Neuronal stem cell (in vitro differentiated cells): ENCODE measurements around the gene MORF4L2.
A peak's percentile ranks its signal among the peaks of the same experiment; 100 is the strongest.
"Not testable (repeated sequence)": the region's sequence is repeated elsewhere in the genome, so short reads cannot be mapped to it uniquely, and the experiment has no call there.

Experiments
- DNase-seq: peaks from one replicate; pipeline ENCODE4 v3.0.0-alpha.2; 2013; ENCODE audit warnings: low spot score
- H2AFZ ChIP-seq: one replicate; pipeline ENCODE4 v1.6.1; 2013; ENCODE audit warnings: mild to moderate bottlenecking, low read length, inconsistent platforms
- H2AK5ac ChIP-seq: 2 replicates; pipeline ENCODE4 v1.6.1; 2013; ENCODE audit warnings: low read depth, mild to moderate bottlenecking, inconsistent platforms, low read length, moderate library complexity, mixed read lengths
- H2BK120ac ChIP-seq: 2 replicates; pipeline ENCODE4 v1.6.1; 2013; ENCODE audit warnings: low read depth, mild to moderate bottlenecking, inconsistent platforms, low read length, moderate library complexity, mixed read lengths
- H2BK12ac ChIP-seq: one replicate; pipeline ENCODE4 v1.6.1; 2013; ENCODE audit warnings: low read length, inconsistent platforms
- H2BK15ac ChIP-seq: 2 replicates; pipeline ENCODE4 v1.6.1; 2013; ENCODE audit warnings: mild to moderate bottlenecking, low read length, inconsistent platforms, mixed read lengths
- H2BK5ac ChIP-seq: one replicate; pipeline ENCODE4 v1.6.1; 2013; ENCODE audit warnings: inconsistent platforms, mild to moderate bottlenecking, low read length, moderate library complexity
- H3K14ac ChIP-seq: one replicate; pipeline ENCODE4 v1.6.1; 2013; ENCODE audit warnings: low read length, inconsistent platforms
- H3K18ac ChIP-seq: 2 replicates; pipeline ENCODE4 v1.6.1; 2013; ENCODE audit warnings: low read length, inconsistent platforms
- H3K23ac ChIP-seq: 2 replicates; pipeline ENCODE4 v1.6.1; 2013; ENCODE audit warnings: low read depth, mild to moderate bottlenecking, mixed read lengths, low read length, inconsistent platforms; ENCODE audit not compliant: poor library complexity
- H3K27ac ChIP-seq: replicated peaks from 3 replicates; pipeline ENCODE4 v1.5.1; 2013; ENCODE audit warnings: low read length, inconsistent platforms
- H3K27me3 ChIP-seq, 3 experiments: 2 replicates each; pipeline ENCODE4 v1.6.1; 2013; ENCODE audit warnings: low read length in 3 of 3, mild to moderate bottlenecking in 2 of 3, inconsistent platforms in 1 of 3, low read depth in 1 of 3, mixed read lengths in 1 of 3, moderate library complexity in 1 of 3; ENCODE audit not compliant: control insufficient read depth in 3 of 3, insufficient read depth in 3 of 3
- H3K36me3 ChIP-seq, 2 donors: replicated peaks in 1 of 2; 2 replicates each; pipeline ENCODE4 v1.6.1; 2013; ENCODE audit warnings: low read length in 2 of 2; ENCODE audit not compliant: control insufficient read depth in 2 of 2, insufficient read depth in 2 of 2
- H3K4ac ChIP-seq: 2 replicates; pipeline ENCODE4 v1.6.1; 2013; ENCODE audit warnings: inconsistent platforms, mild to moderate bottlenecking, low read length, moderate library complexity
- H3K4me1 ChIP-seq, 2 donors: 1 replicate in 1 of 2; 2 replicates in 1 of 2; pipeline ENCODE4 v1.6.1; 2013; ENCODE audit warnings: low read length in 2 of 2, low read depth in 1 of 2; ENCODE audit not compliant: control insufficient read depth in 2 of 2, insufficient read depth in 1 of 2
- H3K4me2 ChIP-seq: one replicate; pipeline ENCODE4 v1.6.1; 2013; ENCODE audit warnings: mild to moderate bottlenecking, low read length, inconsistent platforms; ENCODE audit not compliant: insufficient read depth, poor library complexity, severe bottlenecking
- H3K4me3 ChIP-seq, 2 donors: 2 replicates each; pipeline ENCODE4 v1.5.1; 2013; ENCODE audit warnings: low read length in 2 of 2, mild to moderate bottlenecking in 2 of 2, inconsistent platforms in 1 of 2, moderate library complexity in 1 of 2
- H3K79me1 ChIP-seq: one replicate; pipeline ENCODE4 v1.6.1; 2013; ENCODE audit warnings: low read depth, mild to moderate bottlenecking, inconsistent platforms, low read length, moderate library complexity
- H3K9ac ChIP-seq: one replicate; pipeline ENCODE4 v1.6.1; 2013; ENCODE audit warnings: mild to moderate bottlenecking, low read depth, low read length, inconsistent platforms; ENCODE audit not compliant: poor library complexity
- H3K9me3 ChIP-seq, 2 donors: replicated peaks in 1 of 2; 2 replicates each; pipeline versions ENCODE3 to v1.6.1; 2013; ENCODE audit warnings: low read length in 2 of 2, mild to moderate bottlenecking in 2 of 2, inconsistent platforms in 1 of 2, low read depth in 1 of 2, mixed read lengths in 1 of 2, moderate library complexity in 1 of 2; ENCODE audit not compliant: control insufficient read depth in 2 of 2, insufficient read depth in 1 of 2
- H4K8ac ChIP-seq: one replicate; pipeline ENCODE4 v1.6.1; 2013; ENCODE audit warnings: low read depth, mild to moderate bottlenecking, inconsistent platforms, low read length, moderate library complexity
- H4K91ac ChIP-seq: one replicate; pipeline ENCODE4 v1.6.1; 2013; ENCODE audit warnings: low read length, low read depth, mild to moderate bottlenecking, inconsistent platforms; ENCODE audit not compliant: poor library complexity
- WGBS, 2 donors: extraction: QIAGEN DNeasy Blood & Tissue Kit; methylation state at CpG; one replicate each; pipeline ENCODE4 v1.1.7; 2013; ENCODE audit warnings: missing lambda C conversion rate in 2 of 2, mixed read lengths in 1 of 2; ENCODE audit not compliant: insufficient read length in 2 of 2, insufficient replicate concordance in 1 of 2; ENCODE audit errors: extremely low coverage in 2 of 2; 5-methylcytosine and 5-hydroxymethylcytosine counted together

The MORF4L2 gene

DNA sequence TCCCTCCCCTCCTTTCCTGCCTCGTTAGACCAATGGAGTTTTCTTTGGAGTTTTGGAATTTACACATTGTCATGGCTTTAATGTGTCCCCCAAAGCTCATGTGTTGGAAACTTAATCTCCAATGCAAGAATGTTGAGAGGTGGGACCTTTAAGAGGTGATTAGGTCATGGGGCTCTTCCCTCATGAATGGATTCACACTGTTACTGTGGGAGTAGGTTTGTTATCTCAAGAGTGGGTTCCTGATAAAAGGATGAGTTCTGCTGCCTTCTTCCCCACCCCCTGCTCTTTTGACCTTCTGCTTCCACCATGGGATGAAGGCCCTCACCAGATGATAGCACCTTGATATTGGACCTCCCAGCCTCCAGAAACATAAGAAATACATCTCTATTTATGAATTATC, 16.8 kb downstream of the MORF4L2 start:
- H3K4ac ChIP-seq: no peak overlapping the region
- no peak overlapping the region for H4K91ac ChIP-seq
- H3K36me3 ChIP-seq: no peaks in the 10 kb centered on the region
- no peak overlapping the region for H2BK15ac ChIP-seq
- WGBS, 2 donors: no CpG with 5 or more reads among the region's 1 CpG
- no peak overlapping the region for H2BK120ac ChIP-seq
- H3K9me3 ChIP-seq: no peaks in the 10 kb centered on the region
- no peak overlapping the region for H3K18ac ChIP-seq
- no peak overlapping the region for H3K14ac ChIP-seq
- no peaks in the 10 kb centered on the region for H3K79me1 ChIP-seq
- no peak overlapping the region for H2BK12ac ChIP-seq
- H3K9ac ChIP-seq: no peak overlapping the region
- no peak overlapping the region for H3K4me2 ChIP-seq
- H2AK5ac ChIP-seq: no peak overlapping the region
- no peak overlapping the region for H4K8ac ChIP-seq
- no peak overlapping the region for H3K4me3 ChIP-seq
- DNase-seq: no peak
- H3K4me1 ChIP-seq: peaks cover 0 to 2% of the 10 kb centered on the region in 2 donors
- no peak overlapping the region for H3K23ac ChIP-seq
- no peak overlapping the region for H2AFZ ChIP-seq
- no peak overlapping the region for H3K27ac ChIP-seq
- peaks cover 0 to 29% (median 0%) of the 10 kb centered on the region in 3 experiments for H3K27me3 ChIP-seq
- H2BK5ac ChIP-seq: no peak overlapping the region

GRCh38 chrX:103666202-103667107, 20.0 kb downstream of the MORF4L2 start:
- no peak overlapping the region for H3K27ac ChIP-seq

GRCh38 chrX:103663981-103664762, 22.3 kb downstream of the MORF4L2 start:
- Histone ChIP-seq H3K36me3 (no peaks in the 10 kb centered on the region), H3K9ac (no peak overlapping the region), H3K23ac (no peak overlapping the region), H3K4me1 (peaks cover 0 to 2% of the 10 kb centered on the region in 2 donors), H4K8ac (no peak overlapping the region), H3K27ac (no peak overlapping the region), H3K79me1 (no peaks in the 10 kb centered on the region), H3K4me2 (peak overlapping the region; percentile 33), H3K18ac (no peak overlapping the region), H2AFZ (peak overlapping the region; percentile 45), H3K4me3 (peak overlapping the region in 1 of 2 donors; percentile 28), H2BK120ac (no peak overlapping the region), H3K27me3 (peaks cover 0 to 45% (median 0%) of the 10 kb centered on the region in 3 experiments), H4K91ac (no peak overlapping the region), H2AK5ac (no peak overlapping the region), H2BK15ac (no peak overlapping the region), H2BK12ac (no peak overlapping the region), H3K4ac (no peak overlapping the region), H2BK5ac (no peak overlapping the region), H3K9me3 (no peaks in the 10 kb centered on the region), H3K14ac (no peak overlapping the region)
- WGBS, 2 donors: no CpG with 5 or more reads among the region's 23 CpGs
- no peak for DNase-seq

More at GRCh38 chrX:103666202-103667107, 20.0 kb downstream of the MORF4L2 start:
- H4K8ac ChIP-seq: no peak overlapping the region
- H2AFZ ChIP-seq: no peak overlapping the region
- H3K36me3 ChIP-seq: no peaks in the 10 kb centered on the region
- no peaks in the 10 kb centered on the region for H3K9me3 ChIP-seq
- H3K14ac ChIP-seq: no peak overlapping the region
- H3K23ac ChIP-seq: no peak overlapping the region
- no peak overlapping the region for H3K4me2 ChIP-seq
- H2BK5ac ChIP-seq: peak overlapping the region; percentile 13
- H3K27me3 ChIP-seq: peaks cover 0 to 45% (median 0%) of the 10 kb centered on the region in 3 experiments
- H3K18ac ChIP-seq: no peak overlapping the region
- H3K4ac ChIP-seq: no peak overlapping the region
- no peak overlapping the region for H2BK120ac ChIP-seq
- H3K79me1 ChIP-seq: no peaks in the 10 kb centered on the region
- no peak for DNase-seq
- no peak overlapping the region for H3K4me3 ChIP-seq
- no peak overlapping the region for H3K9ac ChIP-seq
- H2BK12ac ChIP-seq: no peak overlapping the region
- no peak overlapping the region for H2AK5ac ChIP-seq
- H2BK15ac ChIP-seq: no peak overlapping the region
- H4K91ac ChIP-seq: no peak overlapping the region
- WGBS, 2 donors: no CpG with 5 or more reads among the region's 3 CpGs
- peaks cover 0 to 2% of the 10 kb centered on the region in 2 donors for H3K4me1 ChIP-seq

DNA sequence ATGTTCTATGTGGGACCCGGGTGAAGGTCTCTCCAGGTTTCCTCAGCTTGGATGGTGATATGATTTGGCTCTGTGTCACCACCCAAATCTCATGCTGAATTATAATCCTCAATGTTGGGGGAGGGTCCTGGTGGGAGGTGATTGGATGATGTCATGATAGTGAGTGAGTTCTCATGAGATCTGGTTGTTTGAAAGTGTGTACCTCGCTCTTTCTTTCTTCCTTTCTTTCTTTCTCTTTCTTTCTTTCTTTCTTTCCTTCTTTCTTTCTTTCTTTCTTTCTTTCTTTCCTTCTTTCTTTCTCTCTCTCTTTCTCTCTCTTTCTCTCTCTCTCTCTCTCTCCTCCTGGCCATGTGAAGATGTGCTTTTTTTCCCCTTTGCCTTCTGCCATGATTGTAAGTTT, 27.0 kb downstream of the MORF4L2 start:
- not testable (repeated sequence) for H2BK12ac ChIP-seq, H2AFZ ChIP-seq, H2BK15ac ChIP-seq, DNase-seq, H3K4me1 ChIP-seq, H3K27ac ChIP-seq, H3K23ac ChIP-seq, H4K91ac ChIP-seq, H2BK5ac ChIP-seq, H3K9me3 ChIP-seq, H2AK5ac ChIP-seq, H2BK120ac ChIP-seq, H3K4me2 ChIP-seq, H3K18ac ChIP-seq, H3K79me1 ChIP-seq, H4K8ac ChIP-seq, H3K9ac ChIP-seq, H3K36me3 ChIP-seq, H3K4ac ChIP-seq, H3K4me3 ChIP-seq, H3K14ac ChIP-seq
- no CpG with 5 or more reads among the region's 2 CpGs for WGBS, 2 donors
- peaks cover 0 to 13% (median 0%) of the 10 kb centered on the region in 3 experiments for H3K27me3 ChIP-seq
